ENCODE results near the gene ADK.

Gene ADK

DNA sequence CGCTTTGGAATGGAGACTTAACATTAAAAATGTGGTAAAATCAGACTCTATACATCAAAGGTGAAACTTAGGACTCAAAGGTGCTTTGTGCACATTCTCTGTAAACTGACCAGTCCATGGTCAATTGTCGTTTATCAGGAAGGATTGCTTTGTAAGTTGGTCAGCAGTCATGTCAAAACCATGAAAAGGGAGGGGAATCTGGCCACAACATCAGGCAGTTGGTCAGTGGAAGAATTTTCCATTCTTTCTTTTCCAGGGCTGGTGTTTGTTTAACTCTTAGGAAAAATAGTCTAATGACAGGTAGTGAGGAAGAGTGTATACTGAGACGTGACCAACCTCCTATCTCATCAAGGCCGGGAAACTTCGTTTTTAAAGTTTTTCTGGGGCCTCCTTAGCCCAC lies 226.5 kb downstream of the ADK start:
- no peak for DNase-seq

DNA sequence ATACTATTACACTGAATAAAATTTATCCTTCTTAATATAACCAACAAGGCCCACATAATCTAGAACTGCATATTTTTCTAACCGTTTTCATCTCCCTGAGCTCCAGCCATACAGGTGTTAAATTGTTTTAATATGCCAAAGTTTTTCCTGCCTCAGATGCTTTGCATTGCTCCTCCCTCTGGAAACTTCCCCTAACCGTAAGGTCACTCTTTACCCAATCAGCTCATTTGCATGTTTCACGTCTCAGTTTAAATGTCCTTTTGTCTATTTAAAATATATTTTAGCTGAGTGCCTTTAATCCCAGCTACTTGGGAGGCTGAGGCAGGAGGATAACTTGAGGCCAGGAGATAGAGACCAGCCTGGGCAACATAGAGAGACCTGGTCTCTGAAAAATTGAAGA lies 228.5 kb downstream of the ADK start:
- DNase-seq: no peak

DNA sequence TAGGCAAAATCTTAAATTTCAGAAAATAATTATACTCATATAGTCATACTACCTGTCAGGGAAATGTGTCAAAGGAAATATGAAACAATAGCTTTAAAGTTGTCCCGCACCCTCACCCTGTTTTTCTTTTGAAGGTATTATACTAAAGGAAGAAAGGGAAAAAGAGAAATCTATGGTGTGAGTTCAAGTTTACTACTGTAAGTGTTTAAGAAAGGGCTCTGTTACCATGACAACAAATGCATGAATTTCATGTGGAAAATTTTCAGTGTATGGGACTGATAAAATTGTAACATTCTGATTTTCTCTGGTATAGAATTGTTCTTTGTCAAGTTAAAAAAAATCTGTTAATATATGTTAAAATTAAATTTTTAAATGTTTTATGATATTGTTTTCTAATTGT lies 229.8 kb downstream of the ADK start:
- no peak for DNase-seq

DNA sequence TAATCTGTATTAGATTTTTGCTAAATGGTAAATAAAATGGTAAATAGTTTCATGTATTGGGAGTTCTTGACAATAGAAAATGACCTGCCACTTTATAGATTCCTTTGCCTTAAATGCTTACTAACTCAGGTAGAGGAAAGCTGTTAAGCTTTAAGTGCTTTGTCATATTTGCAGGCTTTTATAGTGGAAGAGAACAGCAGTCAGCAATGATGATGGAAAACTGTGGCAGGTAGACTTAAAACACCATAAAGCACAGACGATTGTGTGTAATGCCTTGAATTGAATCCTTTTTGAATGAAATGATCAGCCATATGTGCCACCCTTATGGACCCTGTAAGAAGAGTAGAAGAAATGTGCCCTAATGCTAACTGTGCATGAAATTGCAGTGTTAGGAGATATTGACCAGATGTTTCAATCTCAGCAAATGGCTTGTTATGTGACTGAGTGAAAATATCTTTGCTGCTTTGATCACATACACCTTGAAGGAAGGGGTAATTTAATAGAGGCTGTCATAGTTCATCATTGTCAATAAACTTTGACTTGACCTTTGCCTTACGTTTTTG lies 230.4 kb downstream of the ADK start:
- DNase-seq: no peak

DNA sequence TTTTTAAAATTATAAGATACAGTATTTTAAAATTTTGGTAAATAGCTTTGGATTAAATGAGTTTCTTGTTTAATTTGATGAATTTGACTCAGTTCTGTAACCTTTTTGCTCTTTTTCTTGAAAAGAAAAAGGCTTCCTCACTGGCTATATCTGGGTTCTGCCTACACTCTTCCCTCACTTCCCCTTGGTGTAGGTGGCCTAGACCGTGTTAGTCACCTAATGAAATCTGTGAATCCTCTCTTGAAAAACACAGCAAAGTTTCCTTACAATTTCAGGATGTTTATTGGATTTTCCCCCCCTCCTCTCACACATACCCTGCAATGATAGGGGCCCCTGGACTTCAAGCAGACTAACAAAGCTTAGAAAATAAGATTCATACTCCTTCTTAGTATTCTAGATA lies 231.6 kb downstream of the ADK start:
- DNase-seq: no peak

DNA sequence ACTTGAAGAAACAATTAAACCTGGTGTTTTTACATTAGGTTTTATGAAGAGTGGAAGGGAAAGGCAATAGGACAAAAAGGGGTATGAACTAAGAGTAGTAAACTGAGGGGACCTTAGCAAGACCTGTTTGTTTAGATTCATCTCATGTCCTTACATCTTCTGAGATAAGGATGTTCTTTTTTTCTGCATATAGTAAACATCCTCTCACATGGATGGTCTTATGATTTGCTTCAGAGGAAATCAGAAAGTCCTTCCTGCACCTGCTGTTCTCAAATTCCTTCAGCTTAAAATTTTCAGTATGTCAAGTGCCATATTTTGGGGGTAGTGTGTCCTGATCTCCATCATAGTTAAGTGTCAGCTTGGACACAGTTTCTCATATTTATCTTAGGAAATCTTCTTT lies 232.6 kb downstream of the ADK start:
- no peak for DNase-seq

DNA sequence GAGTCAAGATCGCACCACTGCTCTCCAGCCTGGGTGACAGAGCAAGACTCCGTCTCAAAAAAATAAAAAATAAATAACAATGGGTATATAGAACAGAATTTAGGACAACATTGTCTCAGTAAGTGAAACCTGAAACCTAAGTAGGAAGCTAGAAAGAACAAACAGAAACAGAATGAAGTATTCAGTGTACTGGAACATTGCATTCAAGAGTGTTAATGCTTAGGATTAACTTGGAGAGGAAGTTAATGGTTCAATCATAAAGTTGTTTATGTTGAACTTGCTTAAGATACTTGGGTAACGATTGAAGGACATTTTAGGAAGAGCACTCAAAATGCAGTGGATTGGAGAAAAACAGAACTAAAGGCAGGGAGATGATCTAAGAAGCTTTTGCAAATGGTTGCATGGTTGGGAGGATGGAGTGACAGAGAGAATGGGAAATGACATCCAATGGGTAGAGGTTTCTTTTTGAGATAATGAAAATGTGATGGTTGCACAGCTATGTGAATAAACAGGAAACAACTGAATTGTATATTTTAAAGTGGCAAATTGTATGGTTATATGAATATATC lies 233.7 kb downstream of the ADK start:
- DNase-seq: no peak

DNA sequence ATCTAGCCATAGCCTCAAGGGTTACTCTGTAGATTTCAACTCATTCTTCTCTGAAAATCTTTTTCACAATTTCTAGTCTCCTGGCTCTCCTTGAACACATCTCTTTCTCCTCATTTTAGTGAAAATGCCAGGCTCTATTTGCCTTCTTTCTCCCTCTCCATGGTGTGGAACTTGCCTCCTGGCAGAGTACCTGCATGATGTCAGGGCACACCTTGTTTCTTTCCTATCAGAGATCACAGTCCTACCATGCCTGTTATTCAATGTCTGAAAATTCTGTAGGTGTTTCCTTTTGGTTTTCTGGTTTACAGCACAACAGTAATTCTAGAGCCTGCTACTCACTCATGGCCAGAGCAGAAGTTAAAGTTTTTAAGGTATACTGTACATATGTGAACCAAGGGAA lies 237.8 kb downstream of the ADK start:
- no peak for DNase-seq

DNA sequence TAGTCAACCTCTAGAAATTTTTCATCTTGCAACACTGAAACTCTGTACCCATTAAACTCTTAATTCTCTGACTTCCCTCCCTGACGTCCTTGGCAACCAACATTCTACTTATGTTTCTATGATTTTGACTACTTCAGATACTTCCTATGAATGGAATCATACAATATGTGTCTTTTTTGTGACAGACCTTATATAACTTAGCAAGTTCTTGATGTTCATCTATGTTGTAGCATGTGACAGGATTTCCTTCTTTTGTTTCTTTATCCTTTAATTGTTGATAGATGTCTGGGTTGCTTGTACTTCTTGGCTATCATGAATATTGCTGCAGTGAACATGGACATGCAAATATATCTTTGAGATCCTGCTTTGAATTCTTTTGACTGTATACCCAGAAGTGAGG lies 240.8 kb downstream of the ADK start:
- DNase-seq: no peak

DNA sequence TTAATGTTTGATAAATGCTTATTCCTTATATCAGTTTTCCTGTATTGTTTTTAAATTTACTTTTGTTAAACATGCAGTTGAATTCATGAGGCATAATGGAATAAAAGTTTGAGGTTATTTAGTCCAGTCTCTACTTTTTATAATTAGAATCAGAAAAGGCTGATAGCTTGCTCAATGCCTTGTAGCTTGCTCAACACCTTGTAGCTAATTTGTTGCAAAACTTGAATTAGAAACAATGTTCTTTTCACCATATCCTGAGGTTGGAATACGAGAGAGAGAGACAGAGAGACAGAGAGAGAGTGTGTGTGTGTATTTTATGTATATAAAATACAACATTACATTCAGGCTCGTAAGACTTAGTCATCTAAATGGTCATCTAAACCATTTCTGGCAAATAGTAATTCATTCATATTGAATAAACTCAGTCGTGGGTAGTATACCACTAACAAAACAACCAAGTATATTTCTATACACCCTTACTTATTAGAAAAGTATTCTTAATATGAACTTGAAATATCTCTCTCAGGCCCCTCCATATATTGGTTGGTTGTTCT lies 243.5 kb downstream of the ADK start:
- no peak for DNase-seq

DNA sequence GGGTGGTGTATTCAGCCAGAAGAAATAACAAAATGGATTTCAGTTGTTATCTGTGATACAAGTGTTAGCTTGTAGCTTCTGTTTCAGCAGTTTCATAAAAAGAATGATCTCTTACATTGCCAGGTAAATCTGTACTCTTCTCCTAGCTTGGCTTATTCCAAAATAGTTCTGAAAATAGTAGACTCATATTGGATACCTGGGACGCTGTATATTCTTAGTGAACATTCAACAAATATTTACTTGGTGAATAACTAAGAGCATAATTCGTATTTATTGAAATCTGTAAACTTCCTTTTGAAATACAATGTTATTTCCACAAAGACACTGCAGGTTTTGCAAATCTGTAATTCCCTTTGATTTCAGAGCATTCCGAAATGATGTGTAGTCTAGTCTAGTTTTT lies 249.2 kb downstream of the ADK start:
- DNase-seq: no peak

DNA sequence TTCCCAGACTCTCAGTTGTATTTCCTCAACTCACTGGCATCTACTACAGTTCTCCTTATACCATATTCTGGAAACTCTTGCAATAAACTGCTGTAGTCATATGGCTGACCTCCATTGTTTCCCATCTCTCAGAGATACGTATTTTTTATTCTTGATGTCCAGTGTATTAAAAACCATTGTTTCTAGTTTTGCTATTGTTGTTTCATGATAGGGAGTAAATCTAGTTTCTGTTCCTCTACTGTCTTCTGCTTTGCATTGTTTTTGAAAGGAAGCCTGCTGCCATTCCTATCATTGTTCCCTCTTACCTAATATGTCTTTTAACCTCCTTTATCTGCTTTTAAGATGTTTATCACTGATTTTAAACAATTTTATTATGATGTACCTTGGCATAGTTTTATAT lies 255.0 kb downstream of the ADK start:
- no peak for DNase-seq

DNA sequence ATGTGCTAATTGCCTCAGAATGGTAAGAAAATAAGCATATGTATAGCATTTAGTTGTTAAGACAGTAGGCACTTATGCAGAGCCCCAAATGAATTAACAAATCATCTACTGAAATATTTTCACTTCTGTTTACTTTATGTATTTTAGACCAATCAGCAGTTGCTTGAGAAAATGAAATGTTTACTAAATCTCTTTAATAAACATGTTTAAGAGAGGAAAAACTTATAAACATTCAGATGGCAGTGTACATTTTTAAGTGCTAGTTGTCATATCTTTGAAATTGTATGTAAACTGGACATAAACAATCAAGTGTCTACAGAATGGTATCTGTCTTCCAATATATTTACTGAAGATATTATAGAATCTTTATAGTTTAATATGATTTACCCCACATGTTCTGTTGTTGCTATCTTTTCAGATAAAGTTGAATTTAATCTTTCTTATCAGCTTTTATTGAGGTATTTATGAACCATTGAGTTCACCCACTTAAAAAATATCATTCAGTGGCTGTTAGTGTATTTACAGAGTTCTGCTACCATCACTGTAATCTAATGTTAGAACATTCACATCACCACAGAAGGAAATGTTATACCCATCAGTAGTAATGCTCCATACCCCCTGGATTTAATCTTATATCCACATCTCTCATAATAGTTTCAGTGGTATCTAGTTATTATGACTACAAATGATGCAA lies 264.3 kb downstream of the ADK start:
- no peak for DNase-seq

DNA sequence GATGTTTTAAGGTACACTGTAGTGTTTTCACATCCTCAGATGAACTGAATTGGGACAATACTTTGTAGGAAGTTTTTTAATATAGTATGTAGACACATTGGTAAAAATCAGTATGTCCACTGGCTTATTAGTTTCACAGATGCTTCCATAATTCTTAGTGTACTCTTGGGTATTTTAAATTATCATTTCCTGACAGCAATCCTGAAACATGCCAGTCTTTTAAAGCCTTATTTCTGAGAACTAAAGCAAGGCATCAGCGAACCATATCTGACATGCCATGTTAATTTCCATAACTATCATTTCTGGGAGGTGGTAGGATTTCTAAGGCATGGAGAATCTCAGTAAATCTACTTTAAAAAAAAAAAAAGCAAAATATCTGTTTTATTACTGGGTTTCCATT lies 266.4 kb downstream of the ADK start:
- DNase-seq: no peak

DNA sequence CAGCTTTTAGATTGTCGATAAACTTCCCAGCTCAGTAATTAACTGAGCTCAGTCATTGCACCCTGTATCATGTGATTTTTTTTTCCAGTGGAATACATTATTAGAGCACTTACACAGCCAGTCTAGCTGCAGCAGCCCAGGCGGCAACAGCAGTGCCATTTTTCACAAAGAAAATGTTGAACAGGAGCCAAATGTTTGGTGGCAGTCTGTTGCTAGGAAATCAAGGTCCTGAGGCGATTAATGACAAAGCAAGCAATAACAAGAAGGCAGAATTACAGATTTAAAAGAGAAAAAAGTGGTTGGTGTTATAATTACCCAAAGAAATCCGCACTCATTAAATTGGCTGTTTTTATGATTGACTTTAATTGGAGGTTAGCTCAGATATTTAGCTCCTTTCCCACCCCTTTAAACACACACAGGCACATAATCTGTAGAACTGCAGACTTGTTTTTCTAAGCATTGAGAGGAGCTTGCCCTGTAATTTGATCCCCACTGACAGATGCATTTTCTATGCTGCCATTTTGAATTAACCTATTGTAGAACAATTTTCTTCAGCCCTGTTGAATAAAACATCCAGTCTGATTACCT lies 267.4 kb downstream of the ADK start:
- peak; percentile 61 to 77 for DNase-seq

DNA sequence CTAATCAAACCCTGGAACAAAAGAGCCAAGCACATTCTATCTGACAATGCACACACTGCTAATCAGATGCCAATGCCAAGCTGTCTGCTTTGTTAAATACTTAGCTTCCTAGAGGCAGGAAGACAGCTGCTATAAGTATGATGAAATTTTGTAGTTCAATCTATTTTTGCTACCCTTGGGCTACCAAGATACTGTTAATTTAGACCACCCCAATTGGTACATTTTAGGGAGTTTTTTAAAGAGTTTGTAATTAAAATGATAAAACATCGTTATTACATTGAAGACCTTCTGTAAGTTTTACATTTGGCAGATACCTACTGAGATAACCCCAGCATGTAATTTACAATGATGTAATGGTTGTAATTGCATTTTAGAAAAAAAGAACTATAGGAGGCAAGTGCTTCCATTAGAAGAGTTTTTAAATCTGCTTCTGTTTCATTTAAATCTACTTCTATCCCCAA lies 268.5 kb downstream of the ADK start:
- DNase-seq: peak; percentile 0 to 3

DNA sequence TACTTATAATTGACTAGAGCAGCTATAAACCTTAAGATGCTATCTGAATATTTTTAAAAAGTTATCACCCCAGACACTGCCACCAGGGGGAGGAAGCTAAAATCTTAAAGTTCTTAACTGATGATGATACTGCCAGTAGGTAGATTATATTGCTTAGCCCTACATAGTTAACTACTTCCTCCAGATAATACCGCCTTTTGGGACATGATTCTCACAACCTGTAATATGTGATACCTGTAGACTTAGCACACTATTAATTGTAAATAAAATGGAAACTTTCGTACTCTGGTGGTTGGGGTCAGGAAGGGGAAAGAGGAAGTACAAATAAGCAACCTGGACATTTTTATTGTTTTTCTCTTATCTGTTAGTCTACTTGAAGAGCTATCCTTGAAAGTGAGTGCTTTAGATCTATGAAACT lies 268.9 kb downstream of the ADK start:
- DNase-seq: no peak

DNA sequence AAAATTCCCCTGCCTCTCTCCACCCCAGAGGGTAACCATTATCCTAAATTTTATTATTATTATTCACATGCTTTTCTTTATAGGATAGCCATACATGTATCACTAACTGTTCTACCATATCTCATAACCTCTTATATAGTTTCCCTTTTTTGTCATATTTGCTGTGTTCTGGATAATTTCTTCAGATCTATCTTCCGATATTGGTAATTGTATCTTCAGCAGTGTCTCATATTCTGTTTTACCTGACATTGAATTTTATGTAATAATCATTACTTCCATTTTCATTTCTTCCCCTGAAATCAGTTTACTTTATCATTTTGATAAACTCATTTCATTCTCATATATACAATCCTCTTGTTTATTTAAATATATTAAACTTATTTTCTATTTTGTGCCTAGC lies 273.5 kb downstream of the ADK start:
- DNase-seq: no peak

DNA sequence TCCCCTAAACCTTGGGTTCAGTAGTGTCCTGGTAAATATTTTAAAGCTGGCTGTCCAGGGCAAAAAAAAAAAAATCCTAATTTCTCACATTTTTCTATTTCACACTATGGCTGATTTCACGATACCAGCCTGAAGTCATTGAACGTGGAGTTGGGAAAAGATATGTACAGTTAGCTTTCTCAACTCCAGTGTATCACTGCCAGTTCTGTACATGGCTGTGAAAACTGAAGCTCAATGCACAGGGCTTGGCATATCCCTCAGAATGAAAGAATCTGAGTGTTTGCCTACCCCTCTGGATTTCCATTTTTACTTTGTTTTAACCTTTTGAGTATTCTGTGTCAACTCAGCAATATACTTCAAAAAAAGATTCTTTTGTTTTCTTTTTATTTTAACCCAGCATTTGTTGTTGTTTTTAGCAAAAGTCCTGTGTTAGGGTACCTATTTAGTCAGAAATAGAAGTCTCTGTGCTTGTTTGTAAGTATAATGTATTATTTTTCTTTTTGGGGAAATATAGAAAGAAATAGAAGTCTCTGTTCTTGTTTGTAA lies 274.5 kb downstream of the ADK start:
- no peak for DNase-seq

DNA sequence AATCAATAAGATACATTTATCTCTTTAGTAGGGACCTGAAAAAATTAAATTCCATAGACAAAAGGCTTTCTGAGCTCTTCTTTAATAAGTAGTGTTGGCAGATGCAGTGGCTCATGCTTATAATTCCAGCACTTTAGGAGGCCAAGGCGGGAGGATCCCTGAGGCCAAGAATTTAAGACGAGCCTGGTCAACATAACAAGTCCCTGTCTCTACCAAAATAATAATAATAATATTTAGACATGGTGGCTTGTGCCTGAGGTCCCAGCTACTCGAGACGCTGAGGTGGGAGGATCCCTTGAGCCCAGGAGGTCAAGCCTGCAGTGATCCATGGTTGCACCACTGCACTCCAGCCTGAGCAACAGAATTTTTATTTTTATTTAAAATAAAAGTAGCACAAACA lies 280.8 kb downstream of the ADK start:
- no peak for DNase-seq

DNA sequence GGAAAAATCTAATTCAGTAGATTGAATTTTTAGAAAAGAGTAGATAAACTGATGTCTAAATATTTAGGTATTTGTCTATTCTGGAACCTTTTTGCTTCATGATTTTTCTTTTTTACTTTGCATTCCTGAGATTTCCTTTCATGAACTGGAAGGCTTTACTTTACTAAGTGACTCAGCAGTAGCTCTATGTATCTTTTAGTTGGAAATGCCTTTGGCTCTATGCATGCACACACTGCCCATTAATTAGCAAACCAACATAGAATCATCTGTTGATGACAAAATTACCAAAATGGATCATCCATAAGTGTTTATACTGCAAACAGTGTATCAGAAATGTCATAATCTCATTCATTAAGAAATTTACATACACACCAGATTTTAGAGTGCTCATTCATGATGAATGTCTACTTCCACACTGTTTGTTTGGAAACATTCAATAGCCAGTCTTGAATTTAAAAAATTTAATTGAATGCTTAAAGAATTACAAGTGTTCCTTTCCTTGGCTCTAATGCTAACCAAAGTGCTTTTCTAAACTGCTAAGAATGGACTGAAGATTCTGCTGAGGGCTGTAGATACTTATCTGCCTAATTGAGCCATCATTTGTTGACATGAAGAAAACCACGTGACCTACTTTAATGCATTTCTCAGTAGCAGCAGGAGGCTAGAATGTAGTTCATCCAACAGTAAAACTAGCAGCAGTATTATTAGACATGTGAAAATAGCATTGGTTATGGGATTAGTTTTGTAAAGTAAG lies 282.0 kb downstream of the ADK start:
- no peak for DNase-seq

DNA sequence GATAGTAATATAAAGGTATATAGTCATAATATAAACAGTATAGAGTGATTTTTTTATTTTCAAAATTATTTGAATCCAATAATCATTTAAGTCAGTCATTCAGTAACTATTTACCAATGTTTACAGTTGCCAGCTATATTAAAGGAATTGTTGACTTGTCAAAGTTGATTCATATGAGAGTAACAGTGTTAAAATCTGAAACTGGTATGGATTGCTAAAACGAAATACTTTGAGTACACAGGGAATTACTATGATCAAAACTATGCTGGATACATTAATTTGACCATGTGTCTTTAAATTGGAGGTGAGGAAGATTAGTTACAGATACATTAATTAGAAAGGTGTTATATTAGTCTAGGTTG lies 282.6 kb downstream of the ADK start:
- no peak for DNase-seq

DNA sequence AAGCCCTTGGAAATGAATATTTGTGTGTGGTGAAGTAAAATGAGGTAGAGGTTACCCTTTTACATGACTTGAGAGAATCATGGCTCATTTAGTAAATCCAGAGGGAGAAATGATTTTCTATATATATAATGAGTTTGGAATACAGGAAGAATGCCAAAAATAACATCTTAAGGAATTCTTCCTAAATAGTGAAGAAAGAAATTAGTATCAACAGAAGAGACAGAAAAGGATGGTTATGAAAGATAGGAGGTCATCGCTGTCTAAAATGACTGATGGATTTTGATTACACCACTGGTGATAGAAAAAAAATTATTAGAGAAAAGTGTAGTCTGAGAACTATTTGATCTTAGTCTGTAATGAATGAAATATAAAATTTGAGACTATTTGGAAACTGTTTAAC lies 283.0 kb downstream of the ADK start:
- DNase-seq: no peak
